A549 (cell line): Measurements from ENCODE around the gene LAMP2.

Source experiments
- CTCF ChIP-seq: fragments of >200 bp; sonication (Bioruptor Twin); formaldehyde crosslinking; IDR thresholded peaks from 3 replicates; pipeline ENCODE4 v1.5.1; 2016
- ESRRA ChIP-seq: fragments of 150-350 bp; IDR thresholded peaks from 2 replicates; pipeline ENCODE4 v1.6.1; 2014; ENCODE audit warnings: mild to moderate bottlenecking, low read length, borderline replicate concordance
- KDM1A ChIP-seq: fragments of 200-600 bp; sonication (generic); IDR thresholded peaks from 2 replicates; pipeline ENCODE4 v1.6.1; 2016; ENCODE audit warnings: low read depth, mild to moderate bottlenecking
- MAX ChIP-seq: IDR thresholded peaks from 2 replicates; pipeline ENCODE4 v1.6.1; 2012
- NFE2L2 ChIP-seq: fragments of 150-350 bp; conservative IDR thresholded peaks from 2 replicates; pipeline ENCODE4 v1.6.1; 2014; ENCODE audit warnings: low read length
- PBX3 ChIP-seq: IDR thresholded peaks from 2 replicates; pipeline ENCODE4 v1.6.1; 2012
- POLR2A ChIP-seq: IDR thresholded peaks from 2 replicates; pipeline ENCODE4 v1.6.1; 2012; ENCODE audit warnings: mild to moderate bottlenecking, low read length
- POLR2AphosphoS2 ChIP-seq: conservative IDR thresholded peaks from 2 replicates; pipeline ENCODE4 v1.6.1; 2012; ENCODE audit warnings: low read length, improper control_type of control experiment, inconsistent platforms
- RFX5 ChIP-seq: fragments of 450-650 bp; IDR thresholded peaks from 2 replicates; pipeline ENCODE4 v1.7.1; 2014; ENCODE audit warnings: antibody characterized with exemption, mild to moderate bottlenecking, moderate library complexity
- RNF2 ChIP-seq: fragments of 200-600 bp; sonication (generic); IDR thresholded peaks from 2 replicates; pipeline ENCODE4 v1.6.1; 2016; ENCODE audit warnings: low read depth, mild to moderate bottlenecking, antibody characterized with exemption, moderate library complexity, borderline replicate concordance

- no peak for TF ChIP-seq NFE2L2
- no peak for TF ChIP-seq KDM1A
- no peak for TF ChIP-seq RNF2
- no peak for TF ChIP-seq CTCF
- TF ChIP-seq MAX, result no peak
- no peak for TF ChIP-seq PBX3
- no peak for TF ChIP-seq RFX5
- no peak for TF ChIP-seq POLR2AphosphoS2
- no peak for TF ChIP-seq POLR2A
- no peak for TF ChIP-seq ESRRA
Observed at GRCh38 chrX:120499301-120500072, 30.4 kb upstream of the LAMP2 start.
